Measurements from ENCODE around the gene CCDC12. TPM values are rescaled to one million over a fixed set of nuclear protein-coding genes. Genes with fewer than 3 reads are reported as not detected.

CCDC12 gene
- total and polyA plus RNA-seq, 2 donors (not counting 1 experiment from before 2014, with no cell fraction given): 84.0 to 97.3 TPM

GRCh38 chr3:47006145-47006651 is 29.7 kb upstream of the CCDC12 start:
- Histone ChIP-seq H3K27me3 (replicated peaks in 1 of 4; ENCODE audit: control extremely low read depth in 1 of 4, control insufficient read depth in 3 of 4, insufficient read depth in 4 of 4, low read length in 3 of 4) (no peaks in the 10 kb centered on the region), H3K27ac (ENCODE audit: low read length in 2 of 2) (no peak overlapping the region), H3K79me2 (ENCODE audit: control insufficient read depth, insufficient read depth, low read length) (no peaks in the 10 kb centered on the region), H2AFZ (ENCODE audit: insufficient read depth, low read depth, low read length, poor library complexity, severe bottlenecking) (no peak overlapping the region), H3K9ac (ENCODE audit: low read length) (no peak overlapping the region), H3K36me3 (replicated peaks in 1 of 2; ENCODE audit: control extremely low read depth in 1 of 2, control insufficient read depth in 1 of 2, extremely low read depth in 1 of 2, insufficient read depth in 2 of 2, low read length in 1 of 2) (peaks cover 0 to 50% of the 10 kb centered on the region in 2 experiments), H4K20me1 (ENCODE audit: control insufficient read depth, insufficient read depth, low read length, poor library complexity, severe bottlenecking) (no peaks in the 10 kb centered on the region), H3K9me3 (ENCODE audit: control extremely low read depth in 1 of 3, control insufficient read depth in 2 of 3, insufficient read depth in 1 of 3, low read length in 2 of 3) (no peaks in the 10 kb centered on the region), H3K4me2 (replicated peaks; ENCODE audit: low read depth, low read length, poor library complexity, severe bottlenecking) (no peak overlapping the region), H3K4me3 (ENCODE audit: control extremely low read depth in 1 of 5, extremely low read depth in 1 of 5, insufficient read depth in 1 of 5, low read depth in 2 of 5, low read length in 4 of 5) (no peak overlapping the region), H3K4me1 (ENCODE audit: control insufficient read depth in 2 of 2, insufficient read depth in 2 of 2, low read length in 2 of 2) (peaks cover 6 to 17% of the 10 kb centered on the region in 2 donors)
- POLR2A ChIA-PET: no interaction called here
- intact Hi-C loops (cut with micrococcal nuclease): loop anchor here (5.0 kb wide), 1 partner anchor 314 kb away; the partner anchor contains the start of gene ALS2CL
- H3K4me3 Mint-ChIP-seq: no peak overlapping the region
- CTCF ChIA-PET: interaction anchor here (0.6 to 1.0 kb wide), 3 partner anchors 21 to 83 kb away, joined by 3 to 5 read pairs (median 4); no protein-coding TSS in a partner anchor
- H3K27ac Mint-ChIP-seq: no peak overlapping the region
- peaks cover 10% of the 10 kb centered on the region for H3K4me1 Mint-ChIP-seq
- no peak for DNase-seq
- 98% methylated on average over 6 of the region's 9 CpGs for WGBS (ENCODE audit: insufficient coverage)
- no peaks in the 10 kb centered on the region for H3K27me3 Mint-ChIP-seq
- no peak for TF ChIP-seq EZH2 (IDR thresholded peaks at IDR 0.05; ENCODE audit: borderline replicate concordance, insufficient read depth, low read depth, low read length, poor library complexity, severe bottlenecking)
- no peak for TF ChIP-seq CTCF (IDR thresholded peaks at IDR 0.05)
- no peak for ATAC-seq (ENCODE audit: low read depth)
- H3K9me3 Mint-ChIP-seq (ENCODE audit: insufficient read depth): no peaks in the 10 kb centered on the region

Measured in B cell (primary cell).